Stimulated activated naive CD8-positive, alpha-beta T cell treated with anti-CD3 and anti-CD28 coated beads, Interleukin-15, amount 100 ng/mL, for 72 hours (primary cell): ENCODE results near the gene CCNE1.
"Not testable (repeated sequence)": the region's sequence is repeated elsewhere in the genome, so short reads cannot be mapped to it uniquely, and the experiment has no call there.

ENCODE experiments used
- ATAC-seq: fragments of 150-1000 bp; cut with Tn5 transposase; 2 replicates; pipeline ENCODE4 v1.10.0; 2021; ENCODE audit warnings: mild to moderate bottlenecking, moderate library complexity
- DNase-seq, 2 donors: peaks; one replicate each; pipeline ENCODE4 v3.0.0; 2021 to 2022
- H3K27ac Mint-ChIP-seq, 2 donors: one replicate each; pipeline ENCODE4 v1.8.0; 2022; ENCODE audit warnings: mild to moderate bottlenecking in 2 of 2, mixed read lengths in 2 of 2, moderate library complexity in 2 of 2
- H3K27me3 Mint-ChIP-seq: one replicate; pipeline ENCODE4 v1.8.0; 2022; ENCODE audit warnings: mixed read lengths
- H3K4me1 Mint-ChIP-seq: one replicate; pipeline ENCODE4 v1.8.0; 2022; ENCODE audit warnings: mild to moderate bottlenecking, mixed read lengths
- H3K4me3 Mint-ChIP-seq, 2 donors: one replicate each; pipeline ENCODE4 v1.8.0; 2022; ENCODE audit warnings: mild to moderate bottlenecking in 2 of 2, mixed read lengths in 2 of 2, moderate library complexity in 1 of 2
- H3K9me3 Mint-ChIP-seq, 2 donors: one replicate each; pipeline ENCODE4 v1.8.0; 2022; ENCODE audit warnings: mixed read lengths in 2 of 2

Gene CCNE1

DNA sequence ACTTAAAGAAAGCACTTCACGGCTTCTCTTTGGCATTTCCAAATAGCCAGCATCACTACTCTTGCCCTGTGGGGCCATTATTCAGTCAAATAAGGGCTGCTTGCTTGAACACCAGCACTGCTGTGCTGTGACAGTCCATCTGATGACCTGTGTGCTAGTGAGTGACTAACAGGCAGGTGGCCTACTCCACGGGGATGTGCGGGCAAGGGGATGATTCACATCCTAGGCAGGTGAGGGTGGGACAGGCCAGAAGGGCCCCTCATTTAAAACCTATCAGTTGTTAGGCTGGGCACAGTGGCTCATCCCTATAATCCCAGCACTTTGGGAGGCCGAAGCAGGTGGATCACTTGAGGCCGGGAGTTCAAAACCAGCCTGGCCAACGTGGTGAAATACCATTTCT is 8.2 kb downstream of the CCNE1 start:
- Mint-ChIP-seq H3K27ac (no peak overlapping the region), H3K9me3 (no peaks in the 10 kb centered on the region), H3K4me1 (peaks cover 5% of the 10 kb centered on the region), H3K27me3 (no peaks in the 10 kb centered on the region), H3K4me3 (no peak overlapping the region)
- DNase-seq (no peak), ATAC-seq (no peak)

DNA sequence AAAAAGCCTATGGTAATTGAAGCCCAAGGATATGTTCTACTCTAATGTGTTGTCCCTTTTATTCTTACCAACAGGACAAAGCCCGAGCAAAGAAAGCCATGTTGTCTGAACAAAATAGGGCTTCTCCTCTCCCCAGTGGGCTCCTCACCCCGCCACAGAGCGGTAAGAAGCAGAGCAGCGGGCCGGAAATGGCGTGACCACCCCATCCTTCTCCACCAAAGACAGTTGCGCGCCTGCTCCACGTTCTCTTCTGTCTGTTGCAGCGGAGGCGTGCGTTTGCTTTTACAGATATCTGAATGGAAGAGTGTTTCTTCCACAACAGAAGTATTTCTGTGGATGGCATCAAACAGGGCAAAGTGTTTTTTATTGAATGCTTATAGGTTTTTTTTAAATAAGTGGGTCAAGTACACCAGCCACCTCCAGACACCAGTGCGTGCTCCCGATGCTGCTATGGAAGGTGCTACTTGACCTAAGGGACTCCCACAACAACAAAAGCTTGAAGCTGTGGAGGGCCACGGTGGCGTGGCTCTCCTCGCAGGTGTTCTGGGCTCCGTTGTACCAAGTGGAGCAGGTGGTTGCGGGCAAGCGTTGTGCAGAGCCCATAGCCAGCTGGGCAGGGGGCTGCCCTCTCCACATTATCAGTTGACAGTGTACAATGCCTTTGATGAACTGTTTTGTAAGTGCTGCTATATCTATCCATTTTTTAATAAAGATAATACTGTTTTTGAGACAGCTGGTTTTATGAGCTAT is 12.0 kb downstream of the CCNE1 start:
- no peak overlapping the region for H3K4me3 Mint-ChIP-seq
- DNase-seq = no peak
- peak overlapping the region in 1 of 2 donors; percentile 48 for H3K27ac Mint-ChIP-seq
- H3K4me1 Mint-ChIP-seq = no peaks in the 10 kb centered on the region
- ATAC-seq = no peak
- H3K27me3 Mint-ChIP-seq = no peaks in the 10 kb centered on the region
- no peaks in the 10 kb centered on the region for H3K9me3 Mint-ChIP-seq

DNA sequence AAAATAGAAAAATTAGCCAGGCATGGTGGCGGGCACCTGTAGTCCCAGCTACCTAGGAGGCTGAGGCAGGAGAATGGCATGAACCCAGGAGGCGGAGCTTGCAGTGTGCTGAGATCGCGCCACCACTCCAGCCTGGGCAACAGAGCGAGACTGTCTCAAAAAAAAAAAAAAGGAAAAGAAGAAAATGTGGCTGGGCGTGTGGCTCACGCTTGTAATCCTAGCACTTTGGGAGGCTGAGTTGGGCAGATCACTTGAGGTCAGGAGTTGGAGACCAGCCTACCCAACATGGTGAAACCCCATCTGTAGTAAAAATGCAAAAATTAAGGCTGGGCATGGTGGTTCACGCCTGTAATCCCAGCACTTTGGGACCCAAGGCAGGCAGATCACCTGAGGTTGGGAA is 13.5 kb downstream of the CCNE1 start:
- not testable (repeated sequence) for H3K9me3 Mint-ChIP-seq, ATAC-seq, H3K27ac Mint-ChIP-seq, H3K27me3 Mint-ChIP-seq, H3K4me1 Mint-ChIP-seq, H3K4me3 Mint-ChIP-seq, DNase-seq

DNA sequence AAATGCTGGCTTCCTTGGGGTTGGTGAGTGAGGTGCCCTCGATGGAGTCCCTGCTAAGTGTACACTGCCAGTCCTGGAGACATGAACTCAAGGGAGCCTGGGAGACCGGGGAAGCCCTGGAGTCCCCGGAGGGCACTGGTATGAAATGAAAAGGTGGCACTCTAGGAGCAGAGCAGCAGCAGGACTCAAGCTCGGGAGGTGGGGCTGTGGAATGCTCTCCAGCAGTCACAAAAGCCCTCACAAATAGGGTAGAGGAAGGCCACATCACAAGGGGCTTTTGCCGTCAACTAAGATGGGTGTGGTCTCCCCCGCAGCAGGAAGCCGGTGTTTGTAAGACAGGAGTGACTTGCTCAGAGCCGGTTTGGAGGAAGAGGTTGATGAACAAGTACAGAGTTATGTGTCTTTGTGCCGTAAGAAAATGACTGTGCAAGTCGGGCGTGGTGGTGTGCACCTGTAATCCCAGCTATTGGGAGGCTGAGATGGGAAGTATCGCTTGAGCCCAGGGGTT is 19.3 kb downstream of the CCNE1 start:
- peaks cover 0 to 3% of the 10 kb centered on the region in 2 donors for H3K9me3 Mint-ChIP-seq
- H3K4me1 Mint-ChIP-seq = peaks cover 53% of the 10 kb centered on the region
- ATAC-seq = peak; percentile 97
- DNase-seq = peak; percentile 45 to 76
- peak overlapping the region; percentile 81 to 86 for H3K4me3 Mint-ChIP-seq
- no peaks in the 10 kb centered on the region for H3K27me3 Mint-ChIP-seq
- H3K27ac Mint-ChIP-seq = peak overlapping the region; percentile 78 to 89

DNA sequence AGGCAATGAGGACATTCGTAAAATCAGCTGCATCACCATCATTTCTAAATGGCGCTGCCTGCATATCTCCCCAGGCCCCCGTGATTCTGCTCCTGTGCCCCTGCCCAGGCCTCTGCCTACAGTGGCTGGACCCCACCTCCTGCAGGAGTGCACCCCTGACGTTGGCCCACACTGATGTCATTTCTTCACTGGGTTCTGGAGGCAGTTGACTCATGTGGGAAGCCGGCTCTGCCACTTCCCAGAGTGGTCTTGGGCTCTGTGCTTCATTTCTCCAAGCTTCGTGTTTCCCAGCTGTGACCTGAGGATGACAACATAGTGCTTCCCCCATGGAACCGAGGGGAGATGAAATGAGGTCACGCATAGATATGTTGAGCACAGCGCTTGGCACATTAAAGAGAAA is 19.9 kb downstream of the CCNE1 start:
- peaks cover 59% of the 10 kb centered on the region for H3K4me1 Mint-ChIP-seq

DNA sequence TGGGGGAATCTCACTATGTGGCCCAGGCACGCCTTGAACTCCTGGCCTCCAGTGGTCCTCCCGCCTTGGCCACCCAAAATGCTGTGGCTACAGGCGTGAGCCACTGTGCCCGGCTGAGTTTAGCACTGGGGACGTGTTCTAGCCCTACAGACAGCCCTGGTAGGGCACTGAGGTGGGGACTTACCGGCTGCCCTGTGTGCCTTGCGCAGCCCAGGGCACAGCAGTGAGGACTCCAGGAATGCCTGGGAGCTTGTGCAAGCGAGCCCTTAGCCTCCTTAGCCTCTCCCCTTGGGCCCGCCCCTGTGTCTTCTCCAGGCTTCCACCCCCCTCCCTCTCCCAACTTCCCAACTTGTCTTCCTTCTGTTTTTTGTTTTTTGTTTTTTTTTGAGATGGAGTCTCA is 21.0 kb downstream of the CCNE1 start:
- Mint-ChIP-seq H3K27ac (no peak overlapping the region), H3K4me3 (peak overlapping the region in 1 of 2 donors; percentile 24)
- no peak for ATAC-seq

More for the DNA sequence above, 19.9 kb downstream of the CCNE1 start:
- ATAC-seq (no peak), DNase-seq (no peak)
- H3K4me3 Mint-ChIP-seq = peak overlapping the region; percentile 81 to 86
- no peaks in the 10 kb centered on the region for H3K27me3 Mint-ChIP-seq
- H3K9me3 Mint-ChIP-seq = peaks cover 0 to 3% of the 10 kb centered on the region in 2 donors
- peak overlapping the region; percentile 22 to 78 for H3K27ac Mint-ChIP-seq

DNA sequence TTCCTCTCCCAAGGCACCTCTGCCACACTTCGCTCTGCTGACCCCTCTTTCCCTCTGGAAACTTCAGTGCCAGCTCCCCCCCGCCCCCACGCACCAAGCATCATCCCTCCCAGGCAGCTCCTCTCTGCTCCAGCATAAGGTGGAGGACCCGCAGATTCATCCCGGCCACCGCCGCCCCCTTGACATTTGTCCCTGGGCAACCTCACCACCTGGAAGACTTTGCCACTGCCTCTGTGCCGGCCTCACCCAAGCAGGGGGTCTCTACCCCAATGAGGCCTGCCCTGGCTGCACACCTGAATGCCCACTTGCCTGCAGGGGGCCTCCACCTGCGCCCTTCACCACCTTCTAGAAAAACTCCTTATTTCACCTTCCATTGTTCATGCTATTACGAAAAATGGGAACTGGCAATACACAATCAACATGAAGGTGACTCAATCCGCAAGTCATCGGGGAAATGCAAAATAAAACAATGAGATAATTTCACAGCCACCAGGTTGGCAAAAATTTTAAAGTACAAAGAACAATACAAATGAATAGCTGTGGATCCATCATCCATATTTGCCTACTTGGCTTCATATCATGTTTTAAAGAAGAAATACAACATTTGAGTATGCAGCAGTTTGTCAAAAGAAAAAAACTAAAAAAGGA is 21.9 kb downstream of the CCNE1 start:
- H3K9me3 Mint-ChIP-seq = peaks cover 0 to 3% of the 10 kb centered on the region in 2 donors

More for the DNA sequence above, 21.0 kb downstream of the CCNE1 start:
- Mint-ChIP-seq H3K27me3 (no peaks in the 10 kb centered on the region), H3K9me3 (peaks cover 0 to 3% of the 10 kb centered on the region in 2 donors), H3K4me1 (peaks cover 70% of the 10 kb centered on the region)
- no peak for DNase-seq

DNA sequence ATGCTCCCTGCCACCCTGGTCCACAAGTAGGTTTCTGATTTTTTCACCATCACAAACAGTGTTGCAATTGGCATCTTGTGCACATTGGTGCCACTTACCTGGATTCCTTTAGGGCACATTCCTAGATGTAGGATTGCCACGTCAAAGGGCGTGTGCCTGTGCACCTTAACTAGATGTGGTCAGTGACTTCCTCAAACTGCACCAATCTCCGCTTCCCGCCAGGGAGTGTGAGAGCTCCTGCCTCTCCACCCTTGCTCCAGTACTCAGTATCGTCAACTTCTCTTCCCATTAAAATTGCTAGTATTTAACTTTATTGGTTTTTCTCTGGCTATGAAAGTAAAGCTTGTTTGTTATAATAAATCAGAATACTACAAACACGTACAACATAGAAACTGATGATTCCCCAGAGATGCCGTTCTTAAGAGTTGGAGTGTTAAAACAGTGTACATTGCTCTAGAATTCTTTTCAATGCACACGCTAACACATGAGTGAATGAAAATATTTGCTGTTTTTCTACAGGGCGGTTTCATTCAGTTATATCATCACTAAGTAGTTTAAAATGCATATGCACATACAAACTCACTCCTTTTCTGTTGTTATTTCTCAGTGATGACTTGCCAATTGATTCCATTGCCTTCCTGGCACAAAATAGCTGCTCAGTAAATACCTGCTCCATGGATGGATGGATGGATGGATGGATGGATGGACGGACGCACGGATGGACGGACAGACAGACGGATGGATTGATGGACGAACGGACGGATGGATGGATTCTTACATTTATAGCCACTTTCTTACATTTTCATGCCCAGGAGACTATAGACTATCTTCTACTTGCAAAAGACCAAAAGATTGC is 23.4 kb downstream of the CCNE1 start:
- DNase-seq (no peak), ATAC-seq (no peak)
- Mint-ChIP-seq H3K4me3 (no peak overlapping the region), H3K4me1 (peaks cover 88% of the 10 kb centered on the region), H3K27me3 (no peaks in the 10 kb centered on the region), H3K27ac (no peak overlapping the region), H3K9me3 (peaks cover 0 to 3% of the 10 kb centered on the region in 2 donors)

More for the DNA sequence above, 21.9 kb downstream of the CCNE1 start:
- H3K4me1 Mint-ChIP-seq = peaks cover 79% of the 10 kb centered on the region
- H3K4me3 Mint-ChIP-seq = no peak overlapping the region
- DNase-seq = no peak
- peak overlapping the region in 1 of 2 donors; percentile 47 for H3K27ac Mint-ChIP-seq
- H3K27me3 Mint-ChIP-seq = no peaks in the 10 kb centered on the region
- ATAC-seq = no peak

DNA sequence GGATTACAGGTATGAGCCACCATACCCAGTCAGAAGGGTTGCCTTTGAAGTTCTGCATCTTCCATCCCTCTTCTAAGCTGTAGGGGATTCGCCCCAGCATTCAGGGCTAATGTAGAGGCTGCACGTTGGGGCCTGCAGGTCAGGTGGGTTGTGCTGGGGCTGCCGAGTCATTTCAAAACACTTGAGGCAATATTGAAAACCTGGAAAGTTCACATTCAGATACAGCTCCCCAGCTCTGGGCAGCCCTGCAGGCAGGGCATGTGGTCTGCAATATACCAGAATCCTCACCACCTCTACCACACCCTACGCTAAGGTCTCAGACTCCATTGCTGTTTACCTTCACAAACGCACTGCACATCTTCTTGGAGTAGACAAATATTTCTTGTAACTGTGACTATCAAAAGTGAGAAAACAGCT is 24.6 kb downstream of the CCNE1 start:
- Mint-ChIP-seq H3K4me3 (peak overlapping the region; percentile 76 to 81), H3K9me3 (peaks cover 0 to under 1% of the 10 kb centered on the region in 2 donors), H3K27me3 (no peaks in the 10 kb centered on the region), H3K4me1 (peaks cover 80% of the 10 kb centered on the region), H3K27ac (peak overlapping the region; percentile 97 to 98)
- ATAC-seq (peak; percentile 90), DNase-seq (peak; percentile 68 to 90)

DNA sequence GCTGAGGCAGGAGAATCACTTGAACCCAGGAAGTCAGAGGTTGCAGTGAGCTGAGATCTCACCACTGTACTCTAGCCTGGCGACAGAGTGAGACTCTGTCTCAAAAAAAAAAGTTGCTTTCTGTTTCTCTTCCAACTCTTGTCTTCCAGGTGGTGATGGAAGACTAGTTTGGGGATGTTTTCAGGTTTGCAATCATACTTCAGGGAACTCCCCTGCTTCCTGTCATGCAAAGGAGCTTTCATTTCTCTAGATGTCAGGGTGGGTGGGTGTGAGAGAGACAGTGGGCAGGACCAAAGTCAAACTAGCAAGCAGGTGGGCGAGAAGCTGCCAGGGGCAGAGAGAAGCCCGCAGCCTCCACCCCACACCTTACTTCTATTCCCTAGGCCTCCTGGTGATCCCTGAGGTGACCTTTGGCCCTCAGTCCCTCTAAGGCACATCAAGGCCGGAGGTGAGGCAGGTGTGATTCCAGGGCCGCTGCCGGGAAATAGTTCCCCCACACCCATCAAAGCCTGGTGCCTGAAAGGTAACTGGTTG is 25.7 kb downstream of the CCNE1 start:
- Mint-ChIP-seq H3K27ac (peak overlapping the region; percentile 98 to 99), H3K4me1 (peaks cover 73% of the 10 kb centered on the region), H3K27me3 (peaks cover 6% of the 10 kb centered on the region), H3K4me3 (peak overlapping the region; percentile 76 to 85), H3K9me3 (no peaks in the 10 kb centered on the region)
- peak; percentile 69 to 76 for DNase-seq
- ATAC-seq = peak; percentile 81

DNA sequence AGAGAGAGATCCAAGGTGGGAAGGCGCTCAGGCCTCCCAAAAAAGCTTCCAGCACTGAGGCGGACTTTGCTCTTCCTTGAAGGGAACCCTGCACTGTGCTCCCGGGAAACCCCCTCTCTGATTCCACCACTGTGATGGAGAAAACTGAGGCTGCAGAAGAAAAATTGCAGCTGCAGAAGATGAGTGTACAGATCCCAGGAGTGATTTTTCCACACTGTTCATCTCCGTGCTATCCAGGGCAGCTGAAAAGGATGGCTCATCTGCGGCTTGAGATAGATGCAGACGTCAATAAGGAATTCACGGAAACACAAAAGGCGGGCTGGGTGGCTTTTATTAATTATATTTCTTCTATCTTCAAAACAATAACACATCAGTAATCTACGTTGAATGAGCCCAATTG is 26.2 kb downstream of the CCNE1 start:
- no peak for DNase-seq
- Mint-ChIP-seq H3K27me3 (peaks cover 7% of the 10 kb centered on the region), H3K4me1 (peaks cover 73% of the 10 kb centered on the region), H3K4me3 (no peak overlapping the region), H3K27ac (no peak overlapping the region), H3K9me3 (no peaks in the 10 kb centered on the region)
- no peak for ATAC-seq

DNA sequence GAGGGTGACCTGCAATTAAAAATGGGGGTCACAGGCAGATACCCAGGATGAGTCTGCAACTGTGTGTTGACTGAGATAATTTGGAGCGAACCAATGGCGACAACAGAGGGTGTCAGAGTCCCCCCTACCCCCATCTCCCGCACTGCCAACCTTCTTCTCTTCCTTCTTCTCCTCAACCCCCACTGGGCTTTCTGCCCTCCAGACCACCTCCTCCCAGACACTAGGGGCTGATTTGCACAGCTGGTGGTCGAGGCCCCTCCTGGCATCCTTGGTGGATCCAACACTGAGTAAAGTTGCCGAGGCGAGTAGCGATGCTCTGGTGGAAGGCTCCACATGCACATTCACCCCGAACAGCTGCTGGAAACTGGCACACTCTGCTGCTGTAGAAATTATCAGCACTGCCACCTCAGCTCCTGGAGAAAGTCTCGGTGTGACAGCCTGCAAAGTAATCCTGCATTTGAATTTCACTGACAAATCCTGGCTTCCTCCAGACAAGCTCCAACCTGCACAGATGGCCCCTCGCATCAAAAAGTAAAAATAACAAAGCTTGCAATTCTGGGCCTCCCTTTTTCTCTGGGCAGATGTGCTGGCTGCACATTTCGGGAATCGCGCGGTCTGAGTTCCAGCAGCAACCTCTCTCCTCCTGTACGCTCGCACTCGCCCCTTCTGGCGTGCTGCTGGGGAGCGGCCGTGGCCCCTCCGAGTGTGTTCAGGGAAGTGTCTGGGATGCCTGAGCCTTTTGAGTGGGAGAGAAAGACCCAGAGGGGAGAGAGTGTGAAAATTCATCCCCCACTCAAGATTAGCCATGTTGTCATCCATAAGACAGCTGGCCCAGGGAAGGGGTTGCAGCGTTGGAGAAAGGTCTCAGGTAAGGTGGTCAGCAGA is 28.5 kb downstream of the CCNE1 start:
- DNase-seq (no peak), ATAC-seq (no peak)
- H3K4me3 Mint-ChIP-seq = no peak overlapping the region
- no peak overlapping the region for H3K27ac Mint-ChIP-seq
- peaks cover 7% of the 10 kb centered on the region for H3K27me3 Mint-ChIP-seq
- H3K9me3 Mint-ChIP-seq = no peaks in the 10 kb centered on the region
- peaks cover 69% of the 10 kb centered on the region for H3K4me1 Mint-ChIP-seq

DNA sequence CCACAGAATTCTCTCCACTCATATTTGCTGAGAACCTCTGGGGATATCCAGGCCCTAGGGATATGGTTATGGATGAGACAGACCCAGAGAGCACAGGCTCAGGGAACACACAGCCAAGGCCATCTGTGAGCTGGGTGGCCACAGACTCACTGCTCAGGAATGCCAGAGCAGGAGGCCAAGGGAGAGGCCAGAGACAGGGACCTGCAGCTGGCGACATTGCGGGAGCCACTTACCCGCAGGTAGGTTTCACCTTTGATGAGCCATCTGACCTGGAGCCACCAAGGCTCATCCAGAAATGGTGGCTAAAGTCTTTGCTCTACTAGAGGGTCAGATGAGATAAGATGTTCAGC is 29.4 kb downstream of the CCNE1 start:
- ATAC-seq (no peak), DNase-seq (no peak)
- Mint-ChIP-seq H3K27ac (no peak overlapping the region), H3K4me3 (no peak overlapping the region), H3K27me3 (peaks cover 7% of the 10 kb centered on the region), H3K4me1 (peaks cover 70% of the 10 kb centered on the region), H3K9me3 (no peaks in the 10 kb centered on the region)

DNA sequence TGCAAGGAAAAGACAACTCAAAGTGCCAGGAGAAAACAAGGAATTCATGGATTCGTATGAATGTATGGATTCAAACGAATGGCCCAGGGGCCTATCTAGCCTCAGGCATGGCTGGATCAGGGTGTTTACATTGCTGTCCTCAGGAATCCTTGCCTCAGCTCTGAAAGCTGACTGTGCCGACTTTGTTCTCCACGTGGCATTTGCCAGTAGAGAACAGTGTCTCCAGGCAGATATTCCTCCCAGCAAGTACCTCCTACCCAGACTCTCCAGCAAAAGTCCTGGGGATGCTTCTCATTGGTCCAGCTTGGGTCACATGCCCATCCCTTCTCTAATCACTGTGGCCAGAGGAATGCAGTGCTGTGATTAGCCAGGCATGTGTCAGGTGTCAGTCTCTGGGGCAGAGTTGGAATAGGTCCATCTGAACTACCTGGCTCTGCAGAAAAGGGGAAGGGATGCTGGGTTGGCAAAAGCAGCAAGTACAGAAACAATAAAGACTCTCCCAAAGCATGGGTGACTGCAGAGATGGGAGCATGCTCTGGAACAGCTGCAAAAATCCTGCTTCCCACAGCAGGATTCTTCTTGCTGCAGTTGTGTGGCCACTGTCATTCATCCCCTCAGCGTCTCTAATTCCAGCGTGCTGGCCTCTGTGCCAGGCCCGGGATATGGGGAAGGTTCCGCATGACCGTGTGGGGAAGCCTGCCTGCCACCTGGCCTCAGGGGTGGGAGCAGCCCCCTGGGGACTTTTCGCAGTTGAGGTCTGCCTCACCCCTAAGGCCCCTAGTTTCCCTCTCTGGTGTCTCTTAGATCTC is 30.0 kb downstream of the CCNE1 start:
- Mint-ChIP-seq H3K9me3 (no peaks in the 10 kb centered on the region), H3K4me3 (no peak overlapping the region), H3K27me3 (peaks cover 7% of the 10 kb centered on the region), H3K27ac (no peak overlapping the region), H3K4me1 (peaks cover 66% of the 10 kb centered on the region)
- ATAC-seq (no peak), DNase-seq (no peak)
